Germinal center (tissue), 1 donor: Measurements from ENCODE around the gene MAGI1.
"Not testable (repeated sequence)": the region's sequence is repeated elsewhere in the genome, so short reads cannot be mapped to it uniquely, and the experiment has no call there.

Experiments used
- DNase-seq: peaks from one replicate; pipeline ENCODE4 v3.0.0; 2012; ENCODE audit warnings: mixed read lengths, low spot score

Gene MAGI1

DNA sequence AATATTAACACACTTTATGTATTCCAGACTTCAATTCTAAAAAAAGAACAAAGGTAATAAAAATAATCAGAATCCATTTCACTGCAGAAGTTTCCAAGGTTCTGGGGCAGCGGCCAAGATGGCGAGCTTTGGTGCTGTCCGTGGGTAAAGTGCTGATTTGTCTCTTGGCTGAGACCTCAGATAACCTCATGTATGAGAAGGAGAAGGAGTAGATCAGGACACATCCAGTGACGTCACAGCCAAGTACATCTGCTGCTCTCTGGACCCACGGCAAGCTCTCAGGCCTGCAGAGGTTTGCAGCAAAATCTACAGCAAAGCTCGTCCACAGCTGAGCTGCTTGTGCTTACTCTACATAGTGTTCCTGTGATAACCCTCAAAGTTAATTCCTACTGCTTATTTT, 165.7 kb downstream of the MAGI1 start:
- no peak for DNase-seq

DNA sequence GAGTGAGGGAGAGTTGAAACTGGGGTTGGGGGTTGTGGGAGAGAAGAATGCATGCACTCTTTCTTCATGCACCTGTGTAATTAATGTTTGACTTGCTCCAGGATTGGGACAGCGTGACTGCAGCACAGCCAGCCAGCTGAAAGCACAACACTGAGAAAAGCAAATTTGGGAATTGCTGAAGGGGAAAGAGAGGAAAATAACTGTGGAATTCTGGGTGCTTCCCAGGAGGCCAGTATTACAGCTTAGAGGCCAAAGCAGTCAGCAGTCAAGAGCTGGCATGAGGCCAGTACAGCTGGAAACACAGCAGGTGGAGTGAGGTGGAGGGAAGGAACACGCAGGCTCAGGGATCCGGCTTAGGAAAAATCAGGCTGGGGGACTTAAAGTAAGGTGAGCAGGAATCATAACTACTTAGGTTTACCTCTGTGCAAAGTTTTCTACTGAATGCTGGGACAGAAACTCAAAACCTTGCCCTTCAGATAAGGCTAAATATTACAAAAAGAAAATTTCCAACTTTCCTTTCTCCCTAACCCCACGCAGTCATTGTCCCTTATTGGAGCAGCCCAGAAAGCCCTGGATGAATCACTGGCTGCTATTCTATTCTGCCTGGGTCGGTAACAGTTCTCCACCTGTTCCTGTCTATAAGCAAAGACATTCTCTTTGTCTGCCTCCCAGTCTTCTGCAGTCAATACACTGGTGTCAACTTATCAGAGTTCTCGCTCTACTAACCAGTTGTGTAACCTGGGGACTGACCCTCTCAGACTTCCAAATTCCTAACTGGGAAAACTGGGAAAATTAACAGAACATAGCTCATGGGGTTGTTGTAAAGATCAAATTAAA, 167.2 kb downstream of the MAGI1 start:
- DNase-seq: no peak

DNA sequence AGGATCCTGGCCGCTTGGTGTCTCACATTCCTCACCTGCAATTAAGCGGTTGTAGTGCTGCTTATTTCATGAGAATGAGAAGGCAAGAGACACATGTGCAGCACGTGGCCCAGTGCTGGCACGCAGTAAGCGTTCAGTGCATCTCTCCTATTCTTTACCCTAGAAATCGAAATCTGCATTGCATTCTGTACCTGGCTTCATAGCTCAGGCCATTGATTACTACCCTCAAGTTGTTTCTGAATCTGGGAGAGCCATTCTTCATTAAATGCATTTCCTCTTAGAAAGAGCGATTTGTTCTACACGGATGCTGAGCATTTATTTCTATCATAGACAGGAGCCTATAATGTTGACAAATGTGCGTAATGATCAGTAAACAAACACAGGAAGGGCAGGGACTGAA, 168.9 kb downstream of the MAGI1 start:
- no peak for DNase-seq

DNA sequence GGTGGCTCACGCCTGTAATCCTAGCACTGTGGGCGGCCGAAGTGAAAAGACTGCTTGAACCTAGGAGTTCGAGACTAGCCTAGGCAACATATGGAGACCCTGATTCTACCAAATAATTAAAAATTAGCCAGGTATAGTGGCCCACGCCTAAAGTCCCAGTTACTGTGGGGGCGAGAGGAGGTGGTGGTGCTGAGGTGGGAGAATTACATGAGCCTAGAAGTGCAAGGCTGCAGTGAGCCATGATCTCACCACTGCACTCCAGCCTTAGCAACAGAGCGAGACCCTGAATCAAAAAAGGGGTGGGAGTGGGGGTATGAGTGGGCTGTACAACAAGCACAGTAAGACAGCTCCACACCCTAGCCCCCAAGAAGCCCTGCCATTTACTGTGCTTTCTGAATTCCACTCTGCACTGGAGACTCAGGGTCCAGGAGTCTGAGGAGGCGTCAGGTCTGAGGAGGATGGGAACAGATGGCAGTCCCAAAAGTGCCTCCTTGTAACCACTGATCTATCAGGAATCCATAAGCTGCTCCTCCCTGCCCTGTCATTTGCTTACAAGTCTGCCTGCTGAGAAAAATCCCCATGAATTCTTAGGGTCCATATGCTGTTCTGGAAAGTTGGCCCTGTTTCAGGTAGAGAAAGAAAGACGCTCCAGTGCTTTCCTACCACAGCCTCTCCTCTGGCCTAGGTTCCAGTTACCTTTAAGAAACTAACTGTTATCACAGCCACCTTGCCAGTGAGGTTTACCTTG, 171.1 kb downstream of the MAGI1 start:
- no peak for DNase-seq

DNA sequence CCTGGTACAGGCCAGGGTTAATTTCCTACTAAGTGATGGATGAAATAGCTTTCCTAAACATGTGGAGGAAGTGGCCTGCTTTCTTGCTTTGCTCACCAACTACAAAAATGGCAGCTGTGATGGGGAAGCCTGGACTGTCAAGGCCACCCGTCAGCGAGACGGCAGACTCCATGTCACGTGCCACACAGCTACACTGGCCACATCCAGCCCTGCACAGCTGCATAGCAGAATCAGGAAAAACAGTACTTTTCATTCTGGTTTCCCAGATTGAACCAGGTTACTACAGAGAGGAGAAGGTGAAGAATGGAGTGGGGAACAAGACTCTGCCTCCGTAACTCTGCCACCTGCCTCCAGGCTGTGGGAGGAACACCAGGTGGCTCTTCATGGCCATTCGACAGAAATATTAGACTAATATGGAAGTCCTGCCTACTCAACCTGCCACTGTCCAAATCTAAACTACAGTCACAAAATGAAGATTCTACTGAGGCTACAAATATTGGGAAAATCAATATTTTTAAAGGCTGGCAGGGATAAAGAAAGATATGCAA, 174.3 kb downstream of the MAGI1 start:
- DNase-seq: no peak

DNA sequence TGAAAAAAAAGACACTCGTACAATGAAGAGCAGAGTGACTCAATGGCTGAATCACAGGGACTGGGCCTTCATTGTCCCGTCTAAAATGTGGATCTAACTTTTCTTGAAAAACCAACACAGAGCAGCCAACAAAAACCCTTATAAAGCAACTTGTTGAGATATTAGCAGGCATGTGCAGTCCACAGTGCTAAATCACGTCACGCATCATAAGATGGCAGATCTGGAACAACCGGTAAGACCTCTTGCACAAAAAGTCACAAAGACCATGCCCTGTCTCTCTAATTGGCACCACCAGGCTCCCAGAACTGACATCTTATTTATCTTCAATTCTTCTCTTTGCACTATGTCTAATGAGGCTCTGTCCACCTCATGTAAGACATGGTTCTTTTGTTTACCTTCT, 177.0 kb downstream of the MAGI1 start:
- DNase-seq: no peak

DNA sequence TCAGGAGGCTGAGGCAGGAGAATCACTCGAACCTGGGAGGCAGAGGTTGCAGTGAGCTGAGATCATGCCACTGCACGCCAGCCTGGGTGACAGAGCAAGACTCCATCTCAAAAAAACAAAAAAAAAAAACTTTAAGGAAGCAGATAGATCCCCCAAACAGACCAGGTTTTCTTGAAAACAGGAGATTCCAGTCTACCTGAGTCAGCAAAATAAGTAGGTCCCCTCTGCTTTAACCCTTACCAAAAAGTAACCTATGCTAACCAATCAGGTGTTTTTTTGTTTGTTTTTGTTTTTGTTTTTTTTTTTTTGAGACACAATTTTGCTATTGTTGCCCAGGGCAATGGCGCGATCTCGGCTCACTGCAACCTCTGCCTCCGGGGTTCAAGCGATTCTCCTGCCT, 179.1 kb downstream of the MAGI1 start:
- DNase-seq: not testable (repeated sequence)

DNA sequence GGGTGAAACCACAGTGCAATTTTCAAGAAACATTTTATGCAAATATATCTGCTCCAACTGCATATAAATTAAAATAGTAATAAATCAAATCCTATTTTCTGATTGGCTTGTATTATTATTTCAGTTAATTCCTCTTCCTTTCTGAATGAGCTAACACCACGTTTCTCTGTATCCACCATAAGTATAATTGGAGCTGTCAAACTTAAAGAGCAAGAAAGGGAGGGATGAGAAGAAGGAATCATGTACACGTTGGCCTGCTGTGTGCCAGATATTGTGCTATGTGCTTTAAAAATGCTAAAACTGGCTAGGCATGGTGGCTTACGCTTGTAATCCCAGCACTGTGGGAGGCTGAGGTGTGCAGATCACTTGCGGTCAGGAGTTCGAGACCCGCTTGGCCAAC, 180.0 kb downstream of the MAGI1 start:
- DNase-seq: no peak

DNA sequence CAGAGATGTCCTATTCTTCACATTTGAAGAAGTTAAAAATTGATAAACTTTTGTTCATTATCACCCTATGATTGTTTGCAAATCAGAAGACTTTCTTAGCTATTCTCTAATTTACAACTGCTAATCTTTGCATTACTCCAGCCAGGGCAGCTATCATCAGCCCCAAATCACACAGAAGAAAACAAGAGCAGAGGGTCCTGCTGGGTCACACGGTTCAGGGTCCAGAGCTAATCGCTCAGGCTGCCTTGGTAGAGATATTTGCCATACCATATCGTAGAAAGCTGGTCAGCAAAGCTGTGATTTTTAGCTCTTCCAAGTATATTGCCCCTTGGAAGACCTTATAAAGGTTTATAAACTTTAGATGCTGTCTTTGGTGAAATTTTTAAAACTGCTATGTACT, 181.4 kb downstream of the MAGI1 start:
- no peak for DNase-seq

DNA sequence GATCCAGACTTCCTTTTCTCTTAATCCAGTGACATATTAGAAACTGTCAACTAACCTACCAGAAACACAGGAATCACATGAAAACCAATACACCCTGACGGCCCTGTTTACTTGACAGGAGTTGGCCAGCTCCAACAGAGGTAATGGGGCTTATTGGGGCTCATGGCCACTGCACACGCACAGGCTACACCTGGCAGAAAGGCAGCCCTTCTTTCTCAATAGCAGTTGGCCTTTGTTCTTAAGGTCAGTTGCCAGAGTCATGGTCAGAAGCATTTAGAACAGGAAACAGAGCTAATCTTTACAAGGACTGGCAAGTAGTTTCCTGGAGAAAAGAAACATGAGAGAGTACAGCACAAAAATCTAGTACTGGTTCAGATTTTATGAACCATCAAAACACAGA, 181.8 kb downstream of the MAGI1 start:
- DNase-seq: no peak

DNA sequence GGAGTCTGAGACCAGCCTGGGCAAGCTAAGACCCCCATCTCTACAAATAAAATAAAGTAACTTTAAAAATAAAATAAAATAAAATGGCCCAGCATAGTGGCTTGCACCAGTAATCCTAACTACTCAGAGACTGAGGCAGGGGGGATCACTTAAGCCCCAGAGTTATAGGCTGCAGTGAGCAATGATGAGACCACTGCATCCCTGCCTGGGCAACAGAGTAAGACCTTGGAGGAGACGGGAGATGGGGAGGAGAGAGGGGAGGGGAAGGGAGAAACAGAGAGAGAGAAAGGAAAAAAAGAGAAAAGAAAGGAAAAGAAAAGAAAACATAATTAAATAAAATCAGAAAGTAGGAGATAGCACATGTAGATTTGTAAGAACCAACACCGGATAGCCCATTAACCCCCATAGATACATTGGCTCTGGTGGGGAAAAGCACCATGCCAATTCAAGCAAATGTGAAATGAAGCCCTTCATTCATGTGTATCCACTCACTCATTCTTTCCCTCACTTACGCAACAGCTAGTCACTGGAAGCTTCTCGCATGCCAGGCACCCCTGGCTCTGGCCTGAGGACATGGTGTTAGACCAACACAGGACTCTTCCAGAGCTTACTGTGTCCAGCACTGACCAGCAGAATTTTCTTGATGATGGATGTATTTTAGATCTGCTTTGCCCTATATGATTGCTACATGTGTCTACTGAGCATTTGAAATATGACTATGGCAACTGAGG, 183.2 kb downstream of the MAGI1 start:
- DNase-seq: no peak

DNA sequence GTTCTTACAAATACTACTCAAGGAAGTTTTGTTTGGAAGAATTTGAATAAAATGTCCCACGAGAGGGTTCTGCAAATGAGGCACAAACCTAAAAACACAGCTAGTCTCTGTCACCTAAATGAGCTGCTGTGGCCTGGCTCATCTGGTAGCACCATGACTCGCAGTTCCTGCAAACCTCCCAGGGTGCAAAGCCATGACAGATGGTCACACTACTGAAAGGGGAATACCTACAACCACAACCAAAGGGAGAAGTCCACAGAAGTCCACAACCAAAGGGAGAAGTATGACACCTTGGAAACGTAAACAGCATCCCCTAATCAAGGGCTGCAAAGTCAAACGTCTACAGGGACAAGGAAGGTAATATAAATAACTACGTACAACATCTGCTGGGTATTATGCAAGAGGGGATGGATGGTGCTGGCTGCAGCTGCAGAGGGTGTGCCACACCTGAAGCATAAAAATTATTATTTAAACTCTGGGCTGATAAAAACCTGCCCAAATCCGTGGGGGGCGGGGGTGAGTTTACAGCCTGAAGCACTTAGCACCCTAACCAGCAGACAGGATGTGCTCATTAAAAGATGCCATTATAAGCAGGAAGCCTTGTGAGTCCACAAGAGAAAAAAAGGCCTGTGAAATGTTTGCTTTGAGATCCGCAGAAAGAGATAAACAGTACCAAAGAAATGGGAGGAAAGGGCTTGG, 184.0 kb downstream of the MAGI1 start:
- DNase-seq: no peak

DNA sequence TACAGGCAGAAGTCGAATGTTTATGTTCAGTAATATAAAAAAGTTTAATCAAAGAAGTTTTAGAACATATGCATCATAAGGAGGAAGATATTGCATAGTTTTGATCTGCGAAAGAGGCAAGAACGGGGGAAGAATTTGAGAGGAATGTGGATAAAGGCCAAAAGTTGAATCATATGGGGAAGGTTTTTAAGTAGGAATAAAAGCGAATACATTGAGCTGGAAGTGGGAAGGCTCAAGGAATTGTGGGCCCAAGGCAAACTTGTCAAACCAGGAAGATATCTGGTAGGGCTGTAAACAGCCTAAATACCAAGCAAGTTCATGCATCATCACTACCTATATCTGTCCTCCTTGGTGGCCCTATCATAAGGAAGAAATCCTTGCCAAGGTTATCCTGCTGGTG, 186.9 kb downstream of the MAGI1 start:
- DNase-seq: no peak

DNA sequence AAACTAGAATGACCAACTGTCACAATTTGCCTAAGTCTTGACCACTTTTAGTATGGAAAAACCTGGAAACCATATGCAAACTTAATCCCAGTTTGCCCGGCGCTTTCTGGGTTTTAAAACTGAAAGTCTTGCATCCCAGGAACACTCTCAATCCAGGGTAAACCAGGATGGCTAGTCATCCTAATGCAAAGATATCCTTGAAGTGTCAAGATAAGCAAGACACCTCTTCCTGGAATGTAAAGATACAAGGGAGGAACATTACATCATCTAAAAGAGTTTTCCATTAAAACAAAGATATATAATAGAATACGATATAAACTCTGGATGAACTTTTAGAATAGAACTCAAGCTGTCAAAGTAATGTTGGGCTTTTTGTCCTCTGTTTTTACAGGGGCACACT, 188.5 kb downstream of the MAGI1 start:
- DNase-seq: no peak

DNA sequence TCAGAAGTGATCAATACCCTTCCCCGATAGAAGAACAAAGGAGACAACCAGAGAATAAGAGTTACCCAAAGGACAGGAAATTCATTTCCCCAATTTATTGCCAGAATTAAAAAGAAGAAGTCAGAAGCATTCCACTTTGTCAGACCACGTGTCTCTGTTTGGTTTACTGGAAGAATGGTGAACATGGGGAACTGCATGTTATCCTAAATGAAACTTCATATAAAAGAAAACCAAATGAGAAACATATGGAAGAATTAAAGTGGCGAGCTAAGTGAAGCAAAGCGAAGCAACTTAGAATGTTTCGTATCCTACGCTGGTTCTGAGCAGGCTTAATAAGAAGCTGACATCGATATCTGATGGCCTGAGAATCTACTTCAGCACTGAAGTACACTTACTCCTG, 190.7 kb downstream of the MAGI1 start:
- DNase-seq: no peak

DNA sequence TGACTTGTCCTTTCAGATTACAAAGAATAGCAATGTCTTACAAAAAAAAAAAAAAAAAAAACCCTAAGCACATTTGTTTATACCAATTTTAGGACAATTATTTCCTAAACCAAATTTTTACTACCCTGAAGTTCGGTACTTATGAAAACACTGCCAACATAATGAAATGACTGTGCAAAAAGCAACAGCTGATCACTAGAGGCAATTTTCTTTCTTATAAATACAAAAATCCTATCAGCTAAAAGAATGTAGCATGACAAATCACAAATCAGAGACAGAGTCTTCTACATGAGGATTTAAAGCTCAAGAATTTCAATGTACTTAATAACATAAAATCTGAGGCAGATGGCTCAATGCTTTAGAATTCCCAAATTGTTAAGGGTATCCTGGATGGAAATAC, 191.8 kb downstream of the MAGI1 start:
- DNase-seq: no peak

DNA sequence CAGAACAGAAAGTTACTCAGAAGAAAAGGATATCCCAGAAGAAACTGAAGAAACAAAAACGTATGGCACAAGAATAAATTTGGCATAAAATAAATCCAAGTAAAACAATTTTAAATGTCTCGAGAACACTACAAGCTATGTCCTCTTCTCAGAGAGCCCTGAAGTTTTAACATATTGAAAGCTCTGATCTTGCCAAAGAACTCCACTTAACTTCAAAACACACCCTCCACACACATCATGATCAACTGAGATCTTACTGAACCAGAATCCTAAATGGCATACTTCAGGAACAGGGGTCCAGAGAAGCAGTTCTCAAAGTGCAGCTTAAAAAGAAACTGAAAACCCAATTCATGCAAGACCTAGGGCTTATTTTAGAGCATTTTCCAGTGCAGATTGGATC, 194.3 kb downstream of the MAGI1 start:
- no peak for DNase-seq

DNA sequence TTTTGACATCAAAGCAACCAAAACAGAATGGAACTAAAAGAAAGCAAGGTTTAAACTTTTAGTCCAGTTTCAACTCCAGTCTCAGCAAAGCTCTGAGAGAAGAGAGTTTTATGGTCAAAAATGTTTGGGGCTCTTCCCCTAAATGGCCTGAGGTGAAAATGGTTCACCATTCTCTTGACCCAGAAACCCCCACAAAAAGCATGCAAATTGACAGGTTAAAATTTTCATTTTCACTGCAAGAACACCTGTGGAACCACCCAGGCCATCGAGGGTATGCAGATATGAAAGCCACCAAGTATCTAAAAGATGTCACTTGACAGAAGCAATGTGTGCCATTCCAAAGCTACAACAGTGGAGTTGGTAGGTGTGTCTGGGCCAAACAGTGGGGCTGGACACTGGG, 195.0 kb downstream of the MAGI1 start:
- DNase-seq: no peak

DNA sequence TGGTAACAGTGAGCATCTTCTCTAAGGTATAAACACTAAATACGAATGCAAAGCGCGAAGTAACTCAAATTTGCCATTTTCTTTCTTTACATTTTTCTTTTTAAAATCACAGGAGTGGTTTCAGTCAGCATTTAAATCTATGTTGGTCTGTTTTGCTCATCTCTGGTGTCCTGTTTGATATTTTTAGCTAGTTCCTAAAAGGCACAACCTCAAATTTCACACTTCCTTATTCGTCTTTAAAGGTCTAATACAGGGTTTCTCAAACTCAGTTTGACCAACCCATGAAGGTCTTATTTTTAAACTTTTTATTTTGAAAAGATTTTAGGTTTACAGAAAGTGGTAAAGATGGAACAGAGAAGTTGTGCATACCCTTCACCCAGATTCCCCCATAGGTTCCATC, 201.1 kb downstream of the MAGI1 start:
- no peak for DNase-seq

DNA sequence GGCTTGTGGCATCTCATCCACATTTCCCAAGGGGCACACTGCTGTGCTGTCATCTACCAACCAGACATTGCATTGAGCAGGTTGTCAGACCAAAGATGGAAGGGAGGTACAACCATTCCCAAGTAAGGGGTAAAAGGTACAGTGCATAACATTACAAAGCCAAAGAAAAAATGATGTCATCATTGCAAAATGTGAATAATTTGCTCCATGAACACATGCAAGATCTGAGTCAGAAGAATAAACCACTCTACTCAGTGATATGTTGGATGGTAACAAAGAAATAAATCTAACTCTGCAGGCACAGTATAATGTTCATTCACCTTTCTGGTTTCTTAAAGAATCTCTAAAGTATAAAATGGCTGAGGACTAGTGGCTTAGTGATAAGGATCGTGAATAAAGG, 202.7 kb downstream of the MAGI1 start:
- DNase-seq: no peak

DNA sequence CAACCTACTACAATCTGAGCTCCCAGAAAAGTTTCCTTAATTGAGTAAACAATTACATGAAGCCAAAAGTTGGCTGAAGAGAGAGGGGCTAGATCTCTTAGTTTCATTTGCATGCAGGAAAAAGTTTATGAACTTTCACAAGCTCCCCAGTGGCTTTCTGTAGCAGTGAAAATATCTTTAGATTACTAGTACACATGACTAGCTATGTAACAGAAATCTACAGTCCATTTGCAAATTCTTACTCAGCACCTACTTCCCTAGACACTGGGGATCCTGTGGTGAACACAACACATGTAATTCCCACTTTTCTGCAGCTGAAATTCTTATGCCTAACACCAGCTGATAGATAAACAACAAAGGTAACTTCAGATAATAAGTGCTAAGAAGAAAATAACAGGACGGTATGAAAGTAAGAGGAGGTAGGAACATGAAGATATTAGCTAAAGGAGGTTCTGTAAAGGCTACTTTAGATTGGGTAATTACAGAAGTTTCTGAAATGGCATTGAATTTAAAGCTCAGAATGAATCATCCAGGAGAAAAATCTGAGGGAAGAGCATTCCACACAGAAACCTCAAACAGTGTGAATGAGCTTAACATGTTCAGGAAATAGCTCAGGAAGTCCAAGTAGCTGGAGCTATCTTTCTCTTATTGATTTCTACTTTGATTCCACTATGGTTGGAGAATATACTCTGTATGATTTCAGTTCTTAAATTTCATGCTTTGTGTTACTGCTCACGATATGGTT, 204.8 kb downstream of the MAGI1 start:
- DNase-seq: no peak
